ENCODE measurements around the gene RARRES1.
"Not testable (repeated sequence)": the region's sequence is repeated elsewhere in the genome, so short reads cannot be mapped to it uniquely, and the experiment has no call there.

Gene RARRES1

GRCh38 chr3:158731486-158731885 lies 771 bp downstream of the RARRES1 start:
- no peak for DNase-seq

DNA sequence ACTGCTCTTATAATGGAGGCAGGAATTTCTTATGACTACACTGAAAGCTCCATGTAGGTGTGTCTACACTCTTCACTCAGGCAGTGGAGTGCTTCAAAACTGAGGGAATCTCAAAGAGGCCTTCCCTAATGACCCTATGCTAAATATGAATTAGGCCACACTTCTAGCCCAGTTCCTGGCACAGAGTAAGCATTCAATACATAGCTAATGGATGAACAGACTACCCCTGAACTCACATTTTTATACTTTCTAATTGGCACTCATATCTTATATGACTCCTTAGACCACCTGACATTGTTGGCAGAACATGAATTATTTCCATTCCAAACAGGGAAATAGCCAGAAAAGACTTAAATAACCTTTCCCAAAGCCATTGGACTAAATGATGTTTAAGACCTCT lies 3.4 kb downstream of the RARRES1 start:
- DNase-seq: no peak

GRCh38 chr3:158728061-158728377 lies 4.2 kb downstream of the RARRES1 start:
- DNase-seq: no peak

DNA sequence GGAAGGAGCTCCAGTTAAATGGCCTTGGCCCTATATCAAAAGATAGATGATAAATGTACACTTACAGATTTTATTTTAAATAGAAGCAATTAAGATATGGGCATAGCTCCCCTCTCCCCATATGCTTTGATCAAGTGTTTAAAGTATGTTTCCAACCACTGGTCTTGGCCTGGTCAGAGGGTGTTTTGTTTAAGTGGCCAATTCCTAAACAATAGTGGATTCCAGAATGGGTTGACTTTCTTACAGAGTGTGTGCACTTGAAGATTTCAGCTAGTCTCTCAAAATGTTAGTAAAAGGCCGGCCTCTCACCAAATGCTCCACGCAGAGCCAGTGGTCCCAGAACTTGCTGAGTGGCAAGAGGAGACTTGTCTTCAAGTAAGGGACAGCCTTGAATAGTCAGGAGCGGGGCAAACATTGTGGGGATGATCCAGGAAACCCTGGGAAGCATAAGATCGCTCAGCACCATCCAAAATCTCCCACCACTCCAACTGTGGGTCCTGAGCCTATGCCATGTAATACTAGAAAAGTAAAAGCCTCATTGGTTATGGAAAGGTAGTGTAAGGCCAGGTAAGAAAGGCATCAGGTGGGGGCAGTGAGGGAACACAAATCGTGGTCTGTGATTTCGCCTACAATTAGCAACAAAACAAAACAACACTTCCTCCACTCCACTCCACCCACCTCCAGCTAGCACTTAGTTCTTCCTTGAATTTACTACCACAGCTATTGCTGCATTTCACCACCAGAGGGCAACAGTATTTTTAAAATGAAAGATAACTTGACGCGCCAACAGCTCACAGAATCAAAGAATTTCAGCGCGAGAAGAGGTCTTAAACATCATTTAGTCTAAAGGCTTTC lies 4.8 kb downstream of the RARRES1 start:
- peak; percentile 74 for DNase-seq

DNA sequence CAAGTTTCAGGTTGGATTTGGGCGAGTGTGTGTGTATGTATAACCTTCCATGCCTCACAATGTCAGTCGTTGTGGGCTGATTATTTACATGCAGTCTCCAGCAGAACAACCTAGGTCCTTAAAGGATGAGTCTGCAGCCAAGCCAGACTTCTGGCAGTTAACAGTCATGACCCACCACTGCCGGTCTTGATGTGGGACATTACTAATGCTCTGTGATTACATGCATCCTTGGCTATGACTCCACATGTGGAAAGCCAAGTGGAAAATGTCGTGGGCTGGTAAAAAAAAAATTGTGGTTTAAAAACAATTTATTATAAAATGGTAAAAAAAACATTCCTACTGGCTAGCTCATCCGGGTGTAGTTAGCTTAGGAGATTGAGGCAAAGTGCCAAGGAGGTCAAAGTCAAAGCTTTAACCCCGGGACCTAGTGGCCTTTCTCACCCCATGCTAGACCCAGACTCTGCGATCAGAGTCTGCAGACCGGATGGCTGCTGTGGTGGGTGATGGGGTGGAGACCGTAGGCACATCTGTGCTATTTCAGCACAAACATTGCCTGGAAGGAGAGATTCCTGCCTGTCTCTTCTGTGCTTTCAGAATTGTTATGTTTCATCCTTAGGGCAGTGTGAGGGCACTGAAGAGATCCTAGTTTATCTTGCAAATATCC lies 6.8 kb downstream of the RARRES1 start:
- DNase-seq: no peak

GRCh38 chr3:158723991-158724390 lies 8.3 kb downstream of the RARRES1 start:
- DNase-seq: no peak

GRCh38 chr3:158722108-158722507 lies 10.1 kb downstream of the RARRES1 start:
- no peak for DNase-seq

DNA sequence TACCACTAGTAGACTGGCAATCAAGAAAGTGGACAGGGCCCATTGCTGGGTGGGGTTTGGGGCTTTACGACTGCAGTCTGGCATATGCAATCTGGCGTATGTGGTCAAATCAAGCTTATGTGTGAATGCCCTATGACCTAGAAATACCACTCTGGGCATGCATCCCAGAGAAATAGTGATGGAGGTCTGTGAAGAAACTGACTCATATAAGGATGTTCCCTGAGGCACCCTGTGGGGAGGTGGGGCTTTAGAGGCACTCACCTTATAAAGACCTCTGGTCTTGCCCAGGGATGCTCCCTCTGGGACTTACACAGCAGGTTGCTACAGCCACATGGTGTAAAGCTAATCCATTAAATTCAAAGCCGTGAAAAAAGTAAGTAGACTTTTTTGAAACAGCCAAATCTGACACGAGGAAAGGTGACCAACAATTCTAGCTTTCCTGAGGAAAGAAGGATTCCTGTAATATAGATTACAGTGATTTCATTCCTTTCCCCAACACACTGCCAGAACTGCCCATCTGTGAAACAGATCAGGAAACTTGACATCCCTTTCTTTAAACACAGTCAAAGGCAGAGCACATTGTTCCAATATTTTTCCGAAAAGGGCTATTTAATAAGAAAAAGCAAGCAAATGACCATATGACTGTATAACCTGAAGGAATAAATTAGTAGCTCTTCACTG lies 13.6 kb downstream of the RARRES1 start:
- DNase-seq: no peak

- DNase-seq: no peak
These were observed 14.7 kb downstream of the RARRES1 start for GRCh38 chr3:158717576-158717975.

- DNase-seq: no peak
These were observed 19.2 kb downstream of the RARRES1 start for GRCh38 chr3:158713094-158713499.

- DNase-seq: no peak
These were observed 19.8 kb downstream of the RARRES1 start for GRCh38 chr3:158712443-158712842.

- DNase-seq: no peak
These were observed 20.4 kb downstream of the RARRES1 start for GRCh38 chr3:158711886-158712285.

DNA sequence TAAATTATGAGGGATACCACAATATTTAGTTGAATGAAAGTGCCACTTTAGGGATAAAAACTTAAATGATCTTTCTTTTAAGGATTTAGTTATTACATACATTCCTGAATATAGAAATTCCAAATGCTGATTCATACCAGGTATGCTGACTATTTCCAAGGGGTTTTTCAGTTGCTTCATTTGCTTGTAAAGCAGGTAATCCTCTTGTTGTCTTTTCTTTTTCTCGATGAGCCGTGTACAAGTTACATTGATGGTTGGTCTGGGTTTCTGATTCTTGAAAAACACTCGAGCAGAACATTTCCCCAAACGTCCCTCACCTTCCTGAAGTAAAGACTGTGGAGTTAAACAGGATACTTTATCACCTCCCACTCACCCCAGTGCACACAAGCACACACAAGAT lies 21.7 kb downstream of the RARRES1 start:
- DNase-seq: no peak

GRCh38 chr3:158709666-158710083 lies 22.6 kb downstream of the RARRES1 start:
- DNase-seq: no peak

DNA sequence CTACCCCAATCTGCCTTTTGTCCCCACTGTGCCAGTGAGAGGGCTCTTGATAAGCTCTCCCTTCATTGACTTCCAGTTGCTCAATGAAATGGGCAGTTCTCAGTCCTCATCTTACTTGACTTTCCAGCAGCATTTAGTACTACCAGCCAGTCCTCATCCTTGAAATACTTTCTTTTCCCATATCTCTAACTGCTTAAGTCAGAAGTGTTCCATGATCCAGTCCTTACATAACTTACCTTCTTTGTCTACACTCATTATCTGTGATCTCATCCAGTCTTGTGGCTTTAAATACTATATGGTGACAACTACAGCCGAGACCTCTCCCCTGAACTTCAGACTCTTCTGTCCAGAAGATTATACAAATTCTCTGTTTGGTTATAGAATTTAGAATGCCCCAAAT lies 28.7 kb downstream of the RARRES1 start:
- DNase-seq: no peak

DNA sequence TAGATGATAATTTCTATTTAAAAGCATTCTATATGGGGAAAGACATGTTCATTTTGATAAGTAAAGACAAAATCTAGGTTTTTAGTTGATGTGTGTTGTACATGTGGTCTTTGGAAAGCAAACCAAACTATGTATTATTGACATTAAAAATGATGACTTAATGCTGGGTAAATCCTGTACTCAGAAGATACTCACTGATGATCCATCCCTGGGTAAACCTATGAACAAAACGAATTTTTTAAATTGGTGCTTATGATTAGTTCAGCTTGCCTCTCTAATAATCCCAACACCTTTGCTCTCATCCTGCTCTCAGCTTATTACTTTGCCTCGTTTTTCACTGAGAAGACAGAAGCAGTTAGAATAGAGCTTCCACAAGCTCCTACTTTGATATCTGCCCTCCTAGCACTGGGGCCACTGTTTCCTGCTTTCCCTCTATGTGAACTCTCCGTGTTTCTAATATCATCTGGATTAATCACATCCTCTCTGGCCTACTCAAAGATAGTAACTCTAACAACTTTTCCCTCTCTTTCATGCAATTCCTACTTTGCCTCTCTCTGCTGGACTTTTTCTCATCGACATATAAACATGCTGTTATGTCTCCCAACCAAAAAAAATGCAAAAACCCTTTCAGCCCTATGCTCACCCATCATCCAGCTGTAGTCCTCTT lies 29.3 kb downstream of the RARRES1 start:
- no peak for DNase-seq

GRCh38 chr3:158701420-158702065 lies 30.7 kb downstream of the RARRES1 start:
- no peak for DNase-seq

DNA sequence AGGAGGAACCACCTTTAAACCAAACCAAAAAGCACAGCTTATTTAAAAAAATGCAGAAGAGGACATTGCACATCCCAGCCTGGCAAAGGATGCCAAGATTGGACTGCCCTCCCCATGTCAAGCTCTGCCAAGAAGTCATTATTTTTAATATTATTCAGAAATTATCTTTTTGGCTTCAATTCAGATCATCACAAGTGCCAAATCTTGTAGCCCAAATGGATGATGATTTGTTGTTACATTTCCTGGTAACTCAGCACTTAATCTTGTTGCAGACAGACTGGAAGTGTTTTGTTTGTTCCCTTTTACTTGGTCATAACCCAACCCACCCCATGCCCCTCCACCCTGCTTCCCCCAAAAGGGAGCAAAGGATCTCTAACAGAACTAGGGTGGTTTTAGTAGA lies 31.7 kb downstream of the RARRES1 start:
- DNase-seq: no peak

DNA sequence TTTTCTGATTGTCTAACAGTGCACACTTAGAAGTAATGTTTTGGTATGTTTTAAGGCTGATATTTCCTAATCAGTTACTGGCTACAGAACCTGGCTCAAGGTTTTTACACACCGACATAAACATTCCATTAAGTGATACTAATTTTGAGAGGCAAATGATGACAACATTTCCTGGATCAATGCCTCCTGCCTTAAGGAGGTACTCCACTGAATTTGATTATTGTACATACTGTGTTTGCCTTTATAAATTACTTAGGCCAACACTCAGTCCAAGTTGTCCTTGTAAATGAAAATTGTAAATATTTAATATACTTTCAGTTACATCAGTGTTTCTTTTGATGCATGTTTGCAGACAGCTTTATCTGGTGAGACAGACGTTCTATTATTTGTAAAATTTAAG lies 35.6 kb downstream of the RARRES1 start:
- no peak for DNase-seq

GRCh38 chr3:158693866-158694456 lies 38.3 kb downstream of the RARRES1 start:
- DNase-seq: not testable (repeated sequence)

DNA sequence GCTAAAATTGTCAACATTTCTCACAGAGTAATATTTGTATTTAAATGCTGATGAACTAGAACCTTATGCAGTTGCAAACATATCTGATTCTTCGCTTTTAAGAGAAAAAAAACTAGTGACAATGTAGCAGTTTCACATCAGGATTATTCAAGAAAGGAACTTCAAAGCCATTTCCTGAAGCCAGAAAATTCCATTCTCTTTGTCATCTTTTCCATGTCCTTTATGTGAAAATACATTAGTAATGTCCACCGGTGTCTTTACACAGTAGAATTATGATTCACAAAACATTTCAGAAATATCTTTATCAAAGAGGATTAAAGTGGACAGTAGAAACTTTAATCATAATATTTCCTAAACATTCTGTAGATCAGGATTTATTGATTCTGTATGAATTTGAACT lies 47.1 kb downstream of the RARRES1 start:
- no peak for DNase-seq

GRCh38 chr3:158683230-158683962 lies 48.9 kb downstream of the RARRES1 start:
- no peak for DNase-seq

Data from CD4-positive, alpha-beta T cell treated with Interleukin-10 for 1 hour (primary cell).